GM21576 (cell line): Measurements from ENCODE around the gene FMNL1.
A peak's percentile ranks its signal among the peaks of the same experiment; 100 is the strongest.

Source experiments
- ATAC-seq: cut with Tn5 transposase; IDR thresholded peaks from one replicate; pipeline ENCODE4 v1.9.1; 2021; ENCODE audit warnings: mild to moderate bottlenecking, moderate library complexity; ENCODE audit not compliant: unreplicated experiment

The FMNL1 gene

GRCh38 chr17:45277216-45277849 lies 55.6 kb downstream of the FMNL1 start:
- ATAC-seq, result no peak

DNA sequence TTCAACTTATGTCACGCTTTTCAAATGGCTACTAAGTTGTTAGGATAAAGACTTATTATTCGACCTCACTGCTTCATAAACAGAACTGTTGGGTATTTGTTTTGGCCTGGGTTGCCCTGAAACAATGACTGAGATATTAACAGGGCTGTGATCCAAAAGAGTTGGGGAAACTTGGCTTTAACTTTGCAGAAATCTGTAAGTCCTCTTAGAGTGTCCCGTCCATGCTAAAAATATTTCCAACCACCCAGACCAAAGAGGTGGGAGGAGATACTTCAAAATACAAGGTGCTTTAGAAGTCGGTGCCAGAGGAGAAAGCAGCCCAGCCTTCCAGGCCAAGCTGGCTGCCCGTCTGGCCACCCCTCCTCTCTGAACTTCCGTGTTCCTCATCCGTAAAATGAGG lies 56.3 kb downstream of the FMNL1 start:
- ATAC-seq, result no peak

- ATAC-seq, result no peak
Observed at GRCh38 chr17:45279898-45280297, 58.2 kb downstream of the FMNL1 start.

- ATAC-seq, result no peak
Observed at GRCh38 chr17:45282683-45283644, 61.3 kb downstream of the FMNL1 start.

GRCh38 chr17:45283711-45284110 lies 62.0 kb downstream of the FMNL1 start:
- no peak for ATAC-seq

DNA sequence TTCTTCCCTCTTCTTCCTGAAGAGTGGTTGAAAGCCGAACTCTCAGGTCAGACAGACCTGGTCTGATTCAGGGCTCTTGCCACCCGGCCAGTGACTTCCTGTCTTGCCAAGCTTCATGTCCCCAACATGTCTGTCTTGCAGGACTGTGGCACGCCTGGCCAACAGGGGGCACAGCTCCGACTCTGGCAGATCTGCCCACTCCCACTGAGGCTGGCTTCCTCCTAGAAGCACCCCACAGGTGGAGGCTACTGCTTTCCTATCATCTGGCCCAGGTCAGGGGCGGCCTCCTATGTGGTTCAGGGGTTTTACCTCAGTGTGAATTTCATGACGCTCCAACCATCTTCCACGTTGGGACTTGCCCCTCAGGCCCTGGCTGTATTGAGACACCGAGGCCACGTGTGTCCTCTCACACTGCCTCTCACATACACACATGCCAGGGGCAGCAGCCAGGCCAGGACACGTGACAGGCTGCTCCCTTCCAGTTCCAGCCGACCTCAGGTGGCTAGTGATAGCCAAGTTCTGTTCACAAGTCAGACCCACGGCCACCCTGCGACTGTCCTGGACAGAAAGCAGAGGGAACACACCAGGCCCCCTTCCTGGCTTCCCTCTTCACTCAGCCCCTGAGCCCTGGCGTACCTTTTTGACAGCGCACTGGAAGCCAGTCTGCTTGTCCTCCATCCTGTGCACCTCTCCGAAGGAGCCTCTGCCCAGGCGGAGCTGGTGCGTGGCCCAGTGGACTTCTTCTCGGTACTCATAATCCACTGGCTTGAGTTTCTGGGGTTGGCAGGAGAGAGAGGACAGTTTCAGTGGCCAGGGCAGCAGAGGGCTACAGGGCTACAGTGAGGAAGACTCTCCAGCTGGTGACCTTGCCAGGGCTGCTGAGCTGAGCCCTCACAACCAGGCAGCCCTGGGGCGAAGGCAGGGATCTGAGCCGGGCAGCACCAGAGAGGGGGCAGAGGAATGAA lies 62.8 kb downstream of the FMNL1 start:
- ATAC-seq, result no peak

GRCh38 chr17:45286286-45286685 lies 64.6 kb downstream of the FMNL1 start:
- ATAC-seq, result no peak

- no peak for ATAC-seq
Observed at GRCh38 chr17:45287526-45288500, 66.1 kb downstream of the FMNL1 start.

DNA sequence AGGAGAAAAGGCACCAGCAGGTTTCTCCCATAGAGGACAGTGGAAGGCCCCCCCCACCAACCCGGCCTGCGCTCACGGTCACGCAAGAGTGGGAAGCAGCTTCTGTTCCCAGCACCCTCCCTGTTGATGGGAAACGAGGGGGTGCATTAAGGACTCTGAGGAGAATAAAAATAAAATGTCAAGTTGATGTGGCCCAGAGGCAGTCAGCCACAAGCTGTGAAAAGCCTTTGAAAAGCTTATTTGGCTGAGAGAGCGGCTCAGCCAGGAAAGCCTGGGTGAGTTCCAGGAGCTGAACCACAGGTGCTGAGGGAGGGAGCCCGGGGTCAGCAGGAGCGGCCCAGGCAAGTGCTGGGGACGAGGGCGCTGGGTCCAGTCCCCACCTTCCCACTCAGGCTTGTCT lies 67.1 kb downstream of the FMNL1 start:
- no peak for ATAC-seq

DNA sequence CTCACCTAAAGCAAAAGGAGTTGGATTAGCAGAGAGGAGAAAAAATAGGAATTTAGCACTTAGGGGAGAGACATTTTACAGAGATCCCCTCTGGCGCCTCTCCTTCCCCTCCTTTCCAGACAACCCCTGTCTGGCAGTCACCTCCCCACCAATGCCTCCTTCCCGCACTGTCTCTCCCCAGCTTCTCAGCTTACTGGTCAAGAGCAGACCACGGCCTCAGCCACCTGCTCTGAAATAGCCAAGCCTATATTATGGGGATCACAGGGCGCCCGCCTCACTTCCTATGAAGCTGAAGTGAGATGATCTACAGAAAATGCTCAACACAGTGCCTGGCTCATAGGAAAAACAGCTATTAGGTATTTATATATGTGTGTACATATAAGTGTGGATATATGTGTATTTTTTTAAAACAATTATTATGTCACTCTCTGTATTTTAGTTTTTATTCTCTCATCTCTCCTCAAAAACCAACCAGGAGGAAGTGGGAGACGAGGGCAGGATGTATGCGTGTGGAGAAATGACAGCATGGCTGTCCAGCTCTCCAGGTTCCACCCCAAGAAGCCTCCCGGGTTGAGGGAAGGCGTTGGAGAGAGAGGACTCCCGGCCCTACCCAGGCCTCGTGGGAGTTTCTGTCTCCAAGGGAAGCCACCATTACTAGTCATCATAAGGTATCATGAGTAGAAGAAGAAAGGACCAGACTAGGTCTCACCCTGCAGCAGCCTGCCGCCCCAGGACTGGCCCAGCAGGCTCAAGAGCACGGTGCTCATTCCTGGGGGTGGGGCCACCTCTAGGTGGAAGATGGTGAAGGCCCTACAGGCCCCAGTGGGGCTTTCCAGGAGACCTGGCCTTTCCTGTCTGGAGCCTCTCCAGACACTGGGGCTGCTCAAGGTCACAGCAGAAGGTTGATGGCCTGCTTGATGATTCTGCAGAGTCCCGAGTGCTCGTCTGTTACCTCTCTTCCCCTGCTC lies 67.9 kb downstream of the FMNL1 start:
- ATAC-seq, result no peak

DNA sequence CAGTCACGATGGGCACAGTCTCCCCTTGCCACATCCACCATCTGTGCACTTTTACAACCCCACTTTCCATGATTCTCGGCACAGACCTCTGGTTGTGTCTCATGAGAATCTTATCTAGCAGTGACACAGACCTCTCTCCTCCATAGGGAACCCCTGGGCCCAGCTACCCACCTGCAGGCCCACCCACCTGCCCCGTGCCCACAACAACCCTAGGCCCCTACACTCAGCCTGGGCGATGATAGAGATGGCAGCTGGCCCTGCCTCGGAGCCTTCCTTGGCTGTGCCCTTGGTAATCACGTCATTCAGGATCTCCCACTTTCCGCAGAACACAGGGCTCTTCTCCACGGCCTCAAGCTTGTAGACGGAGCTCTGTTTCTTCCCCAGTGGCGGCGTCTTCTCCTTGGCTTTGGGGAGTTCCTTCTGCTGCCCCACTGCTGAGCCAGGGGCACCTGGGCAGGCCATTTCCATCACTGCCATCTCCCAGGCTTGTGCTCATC lies 68.6 kb downstream of the FMNL1 start:
- ATAC-seq, result no peak

GRCh38 chr17:45291171-45291805 lies 69.6 kb downstream of the FMNL1 start:
- no peak for ATAC-seq

GRCh38 chr17:45292696-45293412 lies 71.2 kb downstream of the FMNL1 start:
- no peak for ATAC-seq

DNA sequence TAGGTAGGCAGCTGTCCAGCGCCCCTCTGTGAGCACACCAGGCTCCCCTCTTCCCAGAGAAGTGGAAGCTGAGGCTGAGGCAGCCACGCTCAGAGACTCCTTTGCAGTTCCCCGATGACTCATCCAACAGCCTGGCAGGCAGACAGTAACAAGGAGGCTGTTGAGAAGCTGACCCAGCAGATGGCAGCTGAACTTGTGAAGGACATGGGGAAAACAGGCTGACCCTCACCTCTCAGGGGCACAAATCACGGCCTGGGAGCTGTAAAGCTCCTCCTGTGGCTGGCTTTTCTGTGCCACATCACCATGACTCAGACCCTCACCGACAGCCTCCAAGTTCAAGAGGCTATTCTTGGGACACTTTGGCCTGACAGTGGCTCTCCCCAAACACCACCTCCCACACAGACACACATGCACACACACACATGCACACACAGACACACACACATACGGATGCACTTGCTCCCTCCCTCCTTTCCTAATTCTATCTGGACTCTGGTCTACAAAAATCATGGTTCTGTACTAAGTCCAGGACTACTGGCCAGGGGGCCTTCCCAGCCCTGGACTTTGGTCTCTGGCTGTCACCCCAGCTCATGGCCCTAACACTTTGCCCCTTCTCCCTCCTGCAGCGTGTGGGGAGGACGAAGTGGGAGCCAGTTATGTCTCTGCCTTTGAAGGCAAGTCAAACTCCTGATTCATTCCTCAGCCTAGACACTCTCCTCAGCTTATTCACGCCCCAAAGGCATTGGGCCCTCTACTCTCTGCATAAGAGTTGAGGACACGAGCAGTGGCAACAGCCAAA lies 71.9 kb downstream of the FMNL1 start:
- ATAC-seq, result no peak

DNA sequence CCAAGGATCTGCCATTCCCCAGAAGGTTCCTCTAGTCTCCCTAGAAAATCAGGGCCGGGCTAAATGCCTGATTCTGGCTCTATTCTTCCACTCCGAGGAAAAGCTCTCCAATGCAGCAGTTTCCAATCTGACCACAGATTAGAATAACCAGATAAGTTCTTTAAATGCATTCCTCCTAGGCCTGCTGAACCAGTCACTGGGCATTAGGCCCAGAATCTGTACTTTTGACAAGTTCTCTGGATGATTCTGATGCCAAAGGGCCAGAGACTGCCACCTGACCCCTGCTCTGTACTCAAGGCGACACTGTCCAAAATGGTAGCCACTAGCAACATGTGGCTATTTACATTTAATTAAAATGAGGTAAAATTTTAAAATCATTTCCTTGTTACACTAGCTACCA lies 72.8 kb downstream of the FMNL1 start:
- ATAC-seq, result no peak

DNA sequence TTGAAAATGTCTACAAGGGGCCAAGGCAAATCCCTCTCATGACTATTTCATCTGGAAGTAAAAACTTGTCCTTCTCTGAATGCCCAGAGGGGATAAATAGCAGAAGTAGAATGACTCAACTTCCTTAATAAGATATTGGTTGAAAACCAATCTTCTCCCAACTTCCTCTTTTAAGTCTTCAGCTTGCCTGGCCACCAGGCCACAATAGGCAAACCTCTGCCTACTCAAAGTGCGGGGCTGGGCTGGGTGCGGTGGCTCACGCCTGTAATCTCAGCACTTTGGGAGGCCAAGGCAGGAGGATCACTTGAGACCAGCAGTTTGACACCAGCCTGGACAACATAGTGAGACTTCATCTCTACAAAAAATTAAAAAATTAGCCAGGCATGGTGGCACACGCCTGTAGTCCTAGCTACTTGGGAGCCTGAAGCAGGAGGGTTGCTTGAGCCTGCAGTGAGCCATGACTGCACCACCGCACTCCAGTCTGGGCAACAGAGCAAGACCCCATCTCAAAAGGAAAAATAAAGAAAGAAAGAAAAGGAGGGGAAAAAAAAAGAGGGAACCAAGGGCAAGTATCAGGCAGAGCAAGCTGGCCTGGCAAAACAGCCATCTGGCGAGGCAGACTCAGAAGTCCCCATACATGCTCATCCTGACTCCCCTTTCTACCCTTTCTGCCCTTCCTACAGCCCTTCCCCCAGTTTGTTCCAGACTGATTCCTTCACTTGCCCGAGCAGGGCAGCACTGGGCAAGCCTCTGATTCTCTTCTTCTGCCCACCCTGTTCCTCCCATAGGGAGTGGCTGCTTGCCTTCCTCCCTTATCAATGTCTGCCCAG lies 74.5 kb downstream of the FMNL1 start:
- peak; percentile 42 for ATAC-seq
